Effector memory CD4-positive, alpha-beta T cell (primary cell): ENCODE measurements around the gene LRRC56.

Experiments used
- DNase-seq, 3 donors: peaks; one replicate each; pipeline ENCODE4 v3.0.0-alpha.2; 2020
- H3K27ac ChIP-seq: 2 replicates; pipeline ENCODE4 v1.7.0; 2013; ENCODE audit warnings: mild to moderate bottlenecking, low read length, moderate library complexity; ENCODE audit not compliant: insufficient read depth, poor library complexity, severe bottlenecking
- H3K27me3 ChIP-seq: replicated peaks from 2 replicates; pipeline ENCODE4 v1.7.0; 2013; ENCODE audit warnings: mild to moderate bottlenecking, low read length; ENCODE audit not compliant: insufficient read depth, control insufficient read depth, poor library complexity, severe bottlenecking
- H3K36me3 ChIP-seq: 2 replicates; pipeline ENCODE4 v1.7.0; 2013; ENCODE audit warnings: mild to moderate bottlenecking, low read length, moderate library complexity; ENCODE audit not compliant: control insufficient read depth, insufficient read depth
- H3K4me1 ChIP-seq: 2 replicates; pipeline ENCODE4 v1.7.0; 2013; ENCODE audit warnings: low read length, mild to moderate bottlenecking; ENCODE audit not compliant: control insufficient read depth, insufficient read depth, poor library complexity, severe bottlenecking
- H3K4me3 ChIP-seq: 2 replicates; pipeline ENCODE4 v1.7.0; 2013; ENCODE audit warnings: low read length, low read depth, mild to moderate bottlenecking; ENCODE audit not compliant: insufficient read depth, poor library complexity, severe bottlenecking
- H3K9me3 ChIP-seq: 2 replicates; pipeline ENCODE4 v1.7.0; 2013; ENCODE audit warnings: mild to moderate bottlenecking, low read length, moderate library complexity; ENCODE audit not compliant: control insufficient read depth

The LRRC56 gene

DNA sequence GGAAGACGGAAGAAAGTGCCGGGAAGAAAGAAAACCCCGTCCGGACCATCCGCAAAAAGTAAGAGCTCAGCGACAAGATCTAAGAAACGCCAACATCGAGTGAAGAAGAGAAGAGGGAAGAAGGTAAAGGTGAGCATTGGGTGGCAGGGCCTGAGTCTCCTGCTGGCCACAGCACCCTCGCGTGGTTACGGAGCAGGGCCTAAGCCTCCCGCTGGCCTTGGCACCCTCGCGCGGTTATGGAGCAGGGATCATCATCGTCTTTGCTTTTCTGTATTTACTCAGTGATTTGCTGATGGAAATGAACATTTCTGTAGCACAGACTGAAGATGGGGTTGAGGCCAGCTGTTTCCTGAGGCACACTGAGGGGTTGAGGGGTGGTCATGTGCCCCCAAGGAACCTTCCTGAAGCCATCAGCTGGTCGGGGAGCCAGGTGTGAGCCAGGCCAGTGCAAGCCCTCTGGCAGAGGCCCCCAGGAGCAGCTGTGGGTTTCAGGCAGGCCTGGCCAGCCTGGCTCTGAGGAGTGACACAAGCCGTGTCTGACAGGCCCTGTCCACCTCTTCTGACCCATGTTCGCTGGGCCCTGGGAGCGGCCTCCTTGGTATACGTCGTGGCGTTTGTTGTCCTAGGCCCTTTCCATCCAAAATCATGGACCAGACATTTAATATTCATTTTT, 64.4 kb downstream of the LRRC56 start:
- H3K4me1 ChIP-seq, result no peaks in the 10 kb centered on the region

DNA sequence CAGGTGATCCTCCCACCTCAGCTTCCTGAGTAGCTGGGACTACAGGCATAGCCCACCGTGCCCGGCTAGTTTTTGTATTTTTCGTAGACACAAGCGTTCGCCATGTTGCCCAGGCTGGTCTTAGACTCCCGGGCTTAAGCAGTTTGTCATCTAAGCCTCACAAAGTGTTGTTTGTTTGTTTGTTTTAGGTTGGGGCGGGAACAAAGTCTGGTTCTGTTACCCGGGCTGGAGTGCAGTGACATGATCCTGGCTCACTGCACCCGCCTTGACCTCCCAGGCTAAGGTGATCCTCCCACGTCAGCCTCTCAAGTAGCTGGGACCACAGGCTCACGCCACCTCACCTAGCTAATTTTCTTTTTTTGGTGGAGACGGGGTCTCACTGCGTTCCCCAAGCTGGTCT, 65.8 kb downstream of the LRRC56 start:
- H3K27ac ChIP-seq, result no peak overlapping the region
- DNase-seq, result no peak
- no peaks in the 10 kb centered on the region for H3K27me3 ChIP-seq
- no peaks in the 10 kb centered on the region for H3K4me1 ChIP-seq
- H3K4me3 ChIP-seq, result no peak overlapping the region
- H3K9me3 ChIP-seq, result no peaks in the 10 kb centered on the region
- peaks cover 84% of the 10 kb centered on the region for H3K36me3 ChIP-seq

More for the DNA sequence above, 64.4 kb downstream of the LRRC56 start:
- Histone ChIP-seq H3K27me3 (no peaks in the 10 kb centered on the region), H3K4me3 (no peak overlapping the region), H3K36me3 (peaks cover 82% of the 10 kb centered on the region), H3K9me3 (no peaks in the 10 kb centered on the region), H3K27ac (no peak overlapping the region)
- no peak for DNase-seq
